GM19455 (cell line): Measurements from ENCODE around the gene FAM107B.
A peak's percentile ranks its signal among the peaks of the same experiment; 100 is the strongest.
"Not testable (repeated sequence)": the region's sequence is repeated elsewhere in the genome, so short reads cannot be mapped to it uniquely, and the experiment has no call there.

Experiments used
- ATAC-seq: cut with Tn5 transposase; IDR thresholded peaks from one replicate; pipeline ENCODE4 v1.9.1; 2021; ENCODE audit not compliant: unreplicated experiment

FAM107B gene

GRCh38 chr10:14639637-14640036, 135.1 kb downstream of the FAM107B start:
- no peak for ATAC-seq

DNA sequence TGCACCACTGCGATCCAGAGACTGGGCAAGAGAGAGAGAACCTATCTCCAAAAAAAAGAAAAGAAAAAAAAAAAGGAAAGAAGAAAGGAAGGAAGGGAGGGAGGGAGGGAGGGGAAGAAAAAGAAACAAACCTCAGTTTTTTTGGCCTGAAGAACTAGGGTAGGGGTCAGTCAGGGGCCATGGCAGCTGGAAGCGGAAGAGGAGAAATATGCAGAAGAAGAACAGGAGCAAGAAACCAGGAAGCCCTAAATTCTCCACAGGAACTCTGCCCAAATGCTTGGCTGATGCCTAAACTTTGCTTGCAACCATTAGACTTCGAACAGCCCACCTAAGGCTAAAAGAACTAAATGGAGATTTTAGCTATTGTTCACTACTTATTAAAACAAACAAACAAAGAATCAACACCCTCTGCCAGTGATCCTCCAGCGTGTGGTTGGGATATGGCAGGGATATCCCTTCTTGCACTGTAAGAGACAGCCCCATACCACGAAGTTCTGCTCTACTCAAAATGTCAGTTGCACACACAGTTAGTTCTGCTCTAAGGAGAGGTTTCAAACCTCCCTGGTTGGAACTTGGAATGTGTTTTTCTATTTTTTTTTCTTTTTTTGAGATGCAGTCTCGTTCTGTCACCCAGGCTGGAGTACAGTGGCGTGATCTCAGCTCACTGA, 139.5 kb downstream of the FAM107B start:
- no peak for ATAC-seq

DNA sequence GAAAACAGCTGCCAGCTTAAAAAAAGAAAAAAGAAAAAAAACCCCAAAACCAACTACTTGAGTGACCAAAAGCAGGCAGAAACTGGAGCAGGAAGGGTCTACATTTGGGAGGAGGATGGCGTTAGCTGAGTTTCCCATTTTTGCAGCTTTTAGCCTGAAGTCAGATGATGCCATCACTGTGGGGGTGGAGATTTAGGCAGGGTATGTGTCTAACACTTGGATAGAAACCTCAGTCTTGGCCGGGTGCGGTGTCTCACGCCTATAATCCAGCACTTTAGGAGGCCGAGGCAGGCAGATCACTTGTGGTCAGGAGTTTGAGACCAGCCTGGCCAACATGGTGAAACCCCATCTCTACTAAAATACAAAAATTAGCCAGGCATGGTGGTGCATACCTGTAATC, 140.1 kb downstream of the FAM107B start:
- not testable (repeated sequence) for ATAC-seq

- no peak for ATAC-seq
Observed at GRCh38 chr10:14625765-14626525, 148.8 kb downstream of the FAM107B start.

GRCh38 chr10:14625192-14625631, 149.5 kb downstream of the FAM107B start:
- ATAC-seq = no peak

DNA sequence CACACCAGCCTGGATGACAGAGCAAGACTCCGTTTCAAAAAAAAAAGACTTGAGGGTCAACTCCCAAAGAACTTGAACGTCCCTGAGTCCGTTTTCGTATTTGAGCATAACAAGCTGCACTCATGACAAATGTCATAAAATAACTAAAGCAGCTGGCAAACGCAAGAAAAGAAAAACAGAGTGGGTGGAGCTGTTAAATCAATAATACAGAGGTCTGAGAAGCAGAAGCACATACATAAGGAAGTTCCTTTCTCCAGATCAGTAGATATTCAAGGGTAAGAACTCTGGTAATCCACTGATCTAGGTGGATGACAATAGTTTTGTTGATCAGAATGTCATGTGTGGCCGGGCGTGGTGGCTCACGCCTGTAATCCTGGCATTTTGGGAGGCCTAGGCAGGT, 150.1 kb downstream of the FAM107B start:
- no peak for ATAC-seq

DNA sequence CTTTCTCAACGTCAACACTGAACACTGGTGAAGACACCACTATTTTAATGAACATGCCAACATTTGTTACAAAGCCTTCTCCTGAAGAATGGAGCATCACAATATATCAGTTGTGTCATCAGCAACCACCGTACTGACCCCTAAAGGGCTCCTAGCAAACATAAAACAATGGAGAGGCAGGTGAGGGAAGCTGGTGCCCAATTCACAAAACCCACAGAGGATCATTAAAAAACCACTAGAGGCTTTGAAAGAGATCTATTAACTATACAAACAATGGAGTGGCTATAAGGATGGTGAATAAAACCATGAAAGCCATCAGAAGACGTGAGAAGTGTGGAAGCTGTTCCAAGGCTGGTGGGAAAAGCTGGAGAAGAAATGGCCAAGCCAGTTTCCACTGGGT, 150.8 kb downstream of the FAM107B start:
- ATAC-seq = no peak

DNA sequence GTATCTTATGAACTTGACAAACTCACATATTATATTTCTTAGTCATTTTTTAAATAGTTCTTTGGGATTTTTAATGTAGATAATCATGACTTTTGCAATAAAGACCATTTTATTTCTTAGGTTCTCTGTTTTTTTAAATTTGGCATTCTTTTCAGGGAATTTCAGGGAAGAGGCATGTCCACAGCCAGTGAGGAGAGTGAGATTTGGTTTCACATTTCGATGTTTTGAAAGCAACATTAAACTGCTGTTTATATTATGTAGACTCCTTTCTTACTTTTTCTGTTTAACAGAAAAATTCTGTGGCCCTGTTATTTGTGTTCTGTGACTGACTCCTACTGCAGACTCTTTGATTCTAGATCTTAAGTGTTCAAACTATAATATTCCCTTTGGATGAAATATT, 153.7 kb downstream of the FAM107B start:
- no peak for ATAC-seq

DNA sequence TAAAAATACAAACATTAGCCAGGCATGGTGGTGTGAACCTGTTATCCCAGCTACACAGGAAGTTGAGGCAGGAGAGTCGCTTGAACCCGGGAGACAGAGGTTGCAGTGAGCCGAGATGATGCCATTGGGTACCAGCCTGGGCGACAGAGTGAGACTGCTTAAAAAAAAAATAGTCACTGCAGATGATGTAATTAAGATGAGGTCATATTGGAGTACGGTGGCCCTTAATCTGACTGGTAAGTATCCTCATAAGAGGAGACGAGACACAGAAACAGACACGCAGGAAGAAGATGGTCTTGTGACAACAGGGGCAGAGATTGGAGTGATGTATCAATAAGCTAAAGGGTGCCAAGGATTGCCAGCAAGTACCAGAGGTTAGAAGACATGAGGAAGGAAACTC, 156.0 kb downstream of the FAM107B start:
- no peak for ATAC-seq

DNA sequence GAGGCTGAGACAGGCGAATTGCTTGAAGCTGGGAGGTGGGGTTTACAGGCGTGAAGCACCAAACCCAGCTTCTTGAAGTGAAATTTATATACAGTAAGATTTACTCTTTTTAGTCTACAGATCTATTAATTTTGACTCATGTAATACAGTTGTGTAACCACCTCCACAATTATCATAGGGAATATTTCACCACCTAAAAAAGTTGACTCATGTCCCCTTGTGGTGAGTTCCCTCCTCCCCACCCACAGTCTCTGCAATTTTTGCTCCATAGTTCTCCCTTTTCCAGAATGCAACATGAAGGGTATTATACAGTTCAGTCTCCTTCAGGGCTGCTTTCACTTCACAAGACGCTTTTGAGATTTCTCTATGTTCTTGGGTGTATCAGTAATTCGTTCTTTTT, 156.8 kb downstream of the FAM107B start:
- no peak for ATAC-seq

- ATAC-seq = no peak
Observed at GRCh38 chr10:14616955-14617730, 157.6 kb downstream of the FAM107B start.

GRCh38 chr10:14616465-14616864, 158.2 kb downstream of the FAM107B start:
- ATAC-seq = no peak

- no peak for ATAC-seq
Observed at GRCh38 chr10:14613588-14613920, 161.1 kb downstream of the FAM107B start.

DNA sequence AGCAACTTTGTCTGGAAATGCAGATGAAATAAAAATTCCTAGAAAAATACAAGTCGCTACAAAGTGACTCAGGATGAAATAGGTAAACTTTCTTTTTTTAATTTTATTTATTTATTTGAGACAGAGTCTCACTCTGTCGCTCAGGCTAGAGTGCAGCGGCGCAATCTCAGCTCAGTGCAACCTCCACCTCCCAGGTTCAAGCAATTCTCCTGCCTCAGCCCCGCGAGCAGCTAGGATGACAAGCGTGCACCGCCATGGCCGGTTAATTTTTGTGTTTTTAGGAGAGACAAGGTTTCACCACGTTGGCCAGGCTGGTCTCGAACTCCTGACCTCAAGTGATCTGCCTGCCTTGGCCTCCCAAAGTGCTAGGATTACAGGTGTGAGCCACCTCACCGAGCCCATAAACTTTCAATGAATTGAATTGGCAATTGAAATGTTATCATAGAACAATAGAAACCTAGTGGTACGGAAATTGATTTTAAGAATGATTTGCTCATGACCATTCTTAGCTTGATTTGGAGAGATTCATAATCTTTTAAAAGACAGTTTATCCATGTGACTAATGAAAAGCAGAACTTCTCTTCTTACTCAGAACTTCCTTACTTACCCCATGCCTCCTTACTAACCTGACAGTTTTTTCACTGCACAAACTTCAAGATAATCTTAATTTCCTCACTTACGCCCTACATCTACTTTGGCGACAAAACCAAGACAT, 161.7 kb downstream of the FAM107B start:
- ATAC-seq = no peak

- no peak for ATAC-seq
Observed at GRCh38 chr10:14611968-14612693, 162.6 kb downstream of the FAM107B start.

- no peak for ATAC-seq
Observed at GRCh38 chr10:14609178-14609577, 165.5 kb downstream of the FAM107B start.

- ATAC-seq = no peak
Observed at GRCh38 chr10:14608381-14609001, 166.2 kb downstream of the FAM107B start.

DNA sequence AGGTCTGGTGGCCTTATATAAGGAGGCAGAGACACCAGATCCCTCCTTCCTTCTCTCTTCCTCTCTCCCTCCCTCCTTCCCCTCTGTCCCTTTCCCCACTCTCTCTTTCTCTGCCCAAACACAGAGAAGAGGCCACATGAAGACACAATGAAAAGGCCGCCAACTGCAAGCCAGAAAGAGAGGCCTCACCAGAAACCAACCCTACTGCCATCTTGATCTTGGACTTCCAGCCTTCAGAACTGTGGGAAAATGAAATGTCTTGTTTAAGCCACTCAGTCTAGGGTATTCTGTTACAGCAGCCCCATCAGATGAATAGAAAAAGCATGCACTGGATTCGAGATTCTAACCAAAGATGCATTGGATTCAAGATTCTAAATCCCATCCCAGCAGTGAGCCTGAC, 168.1 kb downstream of the FAM107B start:
- ATAC-seq = no peak

- ATAC-seq = peak; percentile 39
Observed at GRCh38 chr10:14605231-14605925, 169.3 kb downstream of the FAM107B start.
